ENCODE data around the gene KNSTRN. TPM values are rescaled to one million over a fixed set of nuclear protein-coding genes. Genes with fewer than 3 reads are reported as not detected.

KNSTRN gene
- total RNA-seq, 1 experiment from 2014 or later, result 85.2 TPM

- Histone ChIP-seq H3K4me3 (no peak overlapping the region), H2AFZ (no peak overlapping the region), H3K9me3 (ENCODE audit: insufficient read depth, low read depth) (no peaks in the 10 kb centered on the region), H3F3A (ENCODE audit: insufficient read depth, low read depth) (peaks cover 30% of the 10 kb centered on the region; the same call in 1 of the 2 replicates), H3K9me2 (ENCODE audit: insufficient read depth) (no peaks in the 10 kb centered on the region), H4K20me1 (ENCODE audit: insufficient read depth) (no peaks in the 10 kb centered on the region), H3K27ac (peak overlapping the region; percentile 76), H3K79me2 (ENCODE audit: low read depth) (no peaks in the 10 kb centered on the region), H3K4me1 (replicated peaks; ENCODE audit: insufficient read depth) (no peaks in the 10 kb centered on the region), H3K36me3 (ENCODE audit: low read depth) (peaks cover 14% of the 10 kb centered on the region; the same call in 1 of the 2 replicates), H3K27me3 (ENCODE audit: insufficient read depth, low read depth) (no peaks in the 10 kb centered on the region), H3K4me2 (no peak overlapping the region)
- POLR2A ChIA-PET (ENCODE audit: unreplicated experiment), result interaction anchor here (0.6 kb wide), 1 partner anchor 939 kb away, joined by 3 read pairs; the partner anchor contains the start of genes NUSAP1 and OIP5
- CTCF ChIA-PET, result no interaction called here
- no TSS peak for BruUV-seq (replicated peaks)
- intact Hi-C loops (cut with micrococcal nuclease; ENCODE audit: unreplicated experiment), result no loop called here
- no peak for DNase-seq
- TF ChIP-seq, protein P1, sequence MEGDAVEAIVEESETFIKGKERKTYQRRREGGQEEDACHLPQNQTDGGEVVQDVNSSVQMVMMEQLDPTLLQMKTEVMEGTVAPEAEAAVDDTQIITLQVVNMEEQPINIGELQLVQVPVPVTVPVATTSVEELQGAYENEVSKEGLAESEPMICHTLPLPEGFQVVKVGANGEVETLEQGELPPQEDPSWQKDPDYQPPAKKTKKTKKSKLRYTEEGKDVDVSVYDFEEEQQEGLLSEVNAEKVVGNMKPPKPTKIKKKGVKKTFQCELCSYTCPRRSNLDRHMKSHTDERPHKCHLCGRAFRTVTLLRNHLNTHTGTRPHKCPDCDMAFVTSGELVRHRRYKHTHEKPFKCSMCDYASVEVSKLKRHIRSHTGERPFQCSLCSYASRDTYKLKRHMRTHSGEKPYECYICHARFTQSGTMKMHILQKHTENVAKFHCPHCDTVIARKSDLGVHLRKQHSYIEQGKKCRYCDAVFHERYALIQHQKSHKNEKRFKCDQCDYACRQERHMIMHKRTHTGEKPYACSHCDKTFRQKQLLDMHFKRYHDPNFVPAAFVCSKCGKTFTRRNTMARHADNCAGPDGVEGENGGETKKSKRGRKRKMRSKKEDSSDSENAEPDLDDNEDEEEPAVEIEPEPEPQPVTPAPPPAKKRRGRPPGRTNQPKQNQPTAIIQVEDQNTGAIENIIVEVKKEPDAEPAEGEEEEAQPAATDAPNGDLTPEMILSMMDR (conservative IDR thresholded peaks at IDR 0.05), result no peak
- no peak for TF ChIP-seq EZH2 (IDR thresholded peaks at IDR 0.05; ENCODE audit: low read depth)
Observed at GRCh38 chr15:40392986-40393948, 10.7 kb downstream of the KNSTRN start.

GRCh38 chr15:40397688-40398412 is 15.3 kb downstream of the KNSTRN start:
- Histone ChIP-seq H3K4me3 (no peak overlapping the region), H3F3A (ENCODE audit: insufficient read depth, low read depth) (peaks cover 18% of the 10 kb centered on the region; the same call in 1 of the 2 replicates), H3K9me2 (ENCODE audit: insufficient read depth) (no peaks in the 10 kb centered on the region), H2AFZ (no peak overlapping the region), H3K36me3 (ENCODE audit: low read depth) (peaks cover 4% of the 10 kb centered on the region; the same call in 1 of the 2 replicates), H3K4me1 (replicated peaks; ENCODE audit: insufficient read depth) (no peaks in the 10 kb centered on the region), H3K4me2 (no peak overlapping the region), H3K9me3 (ENCODE audit: insufficient read depth, low read depth) (no peaks in the 10 kb centered on the region), H3K27ac (no peak overlapping the region), H4K20me1 (ENCODE audit: insufficient read depth) (no peaks in the 10 kb centered on the region), H3K27me3 (ENCODE audit: insufficient read depth, low read depth) (no peaks in the 10 kb centered on the region), H3K79me2 (ENCODE audit: low read depth) (no peaks in the 10 kb centered on the region)
- BruUV-seq (replicated peaks), result no TSS peak
- DNase-seq, result no peak
- intact Hi-C loops (cut with micrococcal nuclease; ENCODE audit: unreplicated experiment), result no loop called here
- TF ChIP-seq, protein P1 (conservative IDR thresholded peaks at IDR 0.05), result no peak
- POLR2A ChIA-PET (ENCODE audit: unreplicated experiment), result no interaction called here
- CTCF ChIA-PET, result interaction anchor here (0.6 to 0.7 kb wide), 2 partner anchors 10 to 170 kb away, joined by 3 to 9 read pairs; no protein-coding TSS in a partner anchor

- TF ChIP-seq, protein P1 (conservative IDR thresholded peaks at IDR 0.05), result no peak
- no peak for TF ChIP-seq EZH2 (IDR thresholded peaks at IDR 0.05; ENCODE audit: low read depth)
- H3K4me3 ChIP-seq, result no peak overlapping the region
- H3K36me3 ChIP-seq (ENCODE audit: low read depth), result 0 out of 2 replicates have a peak, but pooled peaks cover 4% of the 10 kb centered on the region
- no peak for DNase-seq
- H4K20me1 ChIP-seq (ENCODE audit: insufficient read depth), result no peaks in the 10 kb centered on the region
- ChIA-PET CTCF (no interaction called here), POLR2A (ENCODE audit: unreplicated experiment) (no interaction called here)
- H3K9me3 ChIP-seq (ENCODE audit: insufficient read depth, low read depth), result no peaks in the 10 kb centered on the region
- H3K27ac ChIP-seq, result no peak overlapping the region
- H3F3A ChIP-seq (ENCODE audit: insufficient read depth, low read depth), result peaks cover 12% of the 10 kb centered on the region; the same call in 1 of the 2 replicates
- H3K27me3 ChIP-seq (ENCODE audit: insufficient read depth, low read depth), result no peaks in the 10 kb centered on the region
- H3K79me2 ChIP-seq (ENCODE audit: low read depth), result no peaks in the 10 kb centered on the region
- H2AFZ ChIP-seq, result no peak overlapping the region
- no peak overlapping the region for H3K4me2 ChIP-seq
- no TSS peak for BruUV-seq (replicated peaks)
- H3K4me1 ChIP-seq (replicated peaks; ENCODE audit: insufficient read depth), result no peaks in the 10 kb centered on the region
- intact Hi-C loops (cut with micrococcal nuclease; ENCODE audit: unreplicated experiment), result no loop called here
- H3K9me2 ChIP-seq (ENCODE audit: insufficient read depth), result no peaks in the 10 kb centered on the region
Observed at GRCh38 chr15:40398413-40398873, 15.9 kb downstream of the KNSTRN start.
